Measurements from ENCODE around the gene YBX2.

Gene YBX2

GRCh38 chr17:7262192-7262934, 32.1 kb downstream of the YBX2 start, which contains the start of gene CLDN7:
TSS of gene CLDN7 (minus strand) at chr17:7262478. CDS start at chr17:7262043, 435 bp downstream.
- DNase-seq (ENCODE audit: low read depth) = peak; percentile 87
- peak; percentile 57 for TF ChIP-seq CTCF (IDR thresholded peaks at IDR 0.05; ENCODE audit: control insufficient read depth, extremely low read depth, insufficient read depth)

GRCh38 chr17:7261379-7262191, 32.9 kb downstream of the YBX2 start:
- no peak for DNase-seq (ENCODE audit: low read depth)
- H3K4me3 ChIP-seq (ENCODE audit: low read depth, low read length) = peak overlapping the region; percentile 96
- no peak for TF ChIP-seq CTCF (IDR thresholded peaks at IDR 0.05; ENCODE audit: control insufficient read depth, extremely low read depth, insufficient read depth)

More at GRCh38 chr17:7262192-7262934, 32.1 kb downstream of the YBX2 start, which contains the start of gene CLDN7:
- peak within 1 kb of the TSS; percentile 96 for H3K4me3 ChIP-seq (ENCODE audit: low read depth, low read length)

GRCh38 chr17:7260651-7261378, 33.6 kb downstream of the YBX2 start:
- no peak for TF ChIP-seq CTCF (IDR thresholded peaks at IDR 0.05; ENCODE audit: control insufficient read depth, extremely low read depth, insufficient read depth)
- H3K4me3 ChIP-seq (ENCODE audit: low read depth, low read length) = peak overlapping the region; percentile 96
- DNase-seq (ENCODE audit: low read depth) = no peak

DNA sequence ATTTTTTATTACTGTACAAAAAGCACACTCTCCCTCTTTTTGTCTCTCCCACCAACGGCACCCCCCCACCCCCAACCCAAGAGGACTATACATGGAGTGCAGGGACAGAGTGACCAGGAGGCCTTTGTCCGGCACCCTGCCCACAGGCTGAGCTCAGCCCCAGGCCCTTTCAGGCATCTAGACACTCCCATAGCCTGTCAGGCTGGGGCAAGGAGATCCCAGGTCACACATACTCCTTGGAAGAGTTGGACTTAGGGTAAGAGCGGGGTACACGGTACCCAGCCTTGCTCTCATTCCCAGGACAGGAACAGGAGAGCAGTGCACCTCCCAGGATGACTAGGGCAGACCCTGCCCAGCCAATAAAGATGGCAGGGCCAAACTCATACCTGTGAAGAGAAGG, 34.3 kb downstream of the YBX2 start:
- TF ChIP-seq CTCF (IDR thresholded peaks at IDR 0.05; ENCODE audit: control insufficient read depth, extremely low read depth, insufficient read depth) = no peak
- peak overlapping the region; percentile 96 for H3K4me3 ChIP-seq (ENCODE audit: low read depth, low read length)
- DNase-seq (ENCODE audit: low read depth) = no peak

GRCh38 chr17:7259555-7259889, 34.9 kb downstream of the YBX2 start:
- H3K4me3 ChIP-seq (ENCODE audit: low read depth, low read length) = no peak overlapping the region
- DNase-seq (ENCODE audit: low read depth) = no peak
- TF ChIP-seq CTCF (IDR thresholded peaks at IDR 0.05; ENCODE audit: control insufficient read depth, extremely low read depth, insufficient read depth) = no peak

GRCh38 chr17:7258731-7259554, 35.5 kb downstream of the YBX2 start:
- no peak overlapping the region for H3K4me3 ChIP-seq (ENCODE audit: low read depth, low read length)
- DNase-seq (ENCODE audit: low read depth) = no peak
- TF ChIP-seq CTCF (IDR thresholded peaks at IDR 0.05; ENCODE audit: control insufficient read depth, extremely low read depth, insufficient read depth) = no peak

Data from LNCaP clone FGC (cell line).